Activated CD4-positive, alpha-beta memory T cell treated with anti-CD3 and anti-CD28 coated beads for 36 hours (primary cell): Measurements from ENCODE around the gene MRPL42. TPM values are rescaled to one million over a fixed set of nuclear protein-coding genes. Genes with fewer than 3 reads are reported as not detected.

Experiments used
- CTCF ChIA-PET: fragments of 350-600 bp; sonication (Branson Sonifier 250); formaldehyde crosslinking; loops from one replicate; lab custom pipeline; 2021; ENCODE audit warnings: antibody characterized with exemption, inconsistent platforms; lab: Charles Lee
- POLR2A ChIA-PET: fragments of 350-600 bp; sonication (Branson Sonifier 250); formaldehyde crosslinking; loops from one replicate; lab custom pipeline; 2021; ENCODE audit warnings: antibody characterized with exemption; lab: Charles Lee
- DNase-seq: peaks from one replicate; pipeline ENCODE4 v3.0.0-alpha.2; 2020
- H3K27ac Mint-ChIP-seq: one replicate; pipeline ENCODE4 v1.8.0; 2021; ENCODE audit warnings: mixed read lengths
- H3K27me3 Mint-ChIP-seq: one replicate; pipeline ENCODE4 v1.8.0; 2021; ENCODE audit warnings: mixed read lengths
- H3K36me3 Mint-ChIP-seq: one replicate; pipeline ENCODE4 v1.8.0; 2021; ENCODE audit warnings: mixed read lengths
- H3K4me1 Mint-ChIP-seq: one replicate; pipeline ENCODE4 v1.8.0; 2021; ENCODE audit warnings: low read depth, mixed read lengths
- H3K4me3 Mint-ChIP-seq: one replicate; pipeline ENCODE4 v1.8.0; 2021; ENCODE audit warnings: mild to moderate bottlenecking, mixed read lengths
- H3K9me3 Mint-ChIP-seq: one replicate; pipeline ENCODE4 v1.8.0; 2021; ENCODE audit warnings: mixed read lengths
- intact Hi-C: fragments of 100-400 bp; cut with micrococcal nuclease; formaldehyde crosslinking; loops from one replicate; pipeline ENCODE4 v1.15.1; 2023
- total RNA-seq, 2 experiments: library from RNA; stranded (reverse); gene quantifications; one replicate each; pipeline ENCODE4 v1.2.3, GENCODE V29; 2021

MRPL42 gene
- total RNA-seq, 2 experiments from 2014 or later, result 65.0 to 67.6 TPM

DNA sequence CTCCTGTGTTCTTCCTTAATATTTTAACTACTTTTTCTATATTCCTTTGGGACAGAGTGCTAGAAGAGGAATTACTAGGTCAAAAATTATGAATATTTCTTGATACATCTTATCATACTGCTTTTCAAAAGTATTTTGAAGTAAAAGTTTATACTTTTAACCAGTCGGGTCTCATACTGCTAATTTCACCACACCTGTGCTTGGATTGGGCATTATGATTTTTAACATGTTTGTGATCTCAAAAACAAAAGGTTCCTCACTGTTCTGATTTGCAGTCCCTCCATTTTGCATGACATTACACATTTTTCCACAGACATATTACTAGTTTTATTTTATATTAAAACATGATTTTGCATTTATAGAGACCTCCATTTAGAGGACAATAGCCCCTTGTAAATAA lies 32.9 kb downstream of the MRPL42 start:
- POLR2A ChIA-PET, result no interaction called here
- Mint-ChIP-seq H3K4me1 (peaks cover 13% of the 10 kb centered on the region), H3K27ac (no peak overlapping the region), H3K36me3 (no peaks in the 10 kb centered on the region), H3K9me3 (no peaks in the 10 kb centered on the region), H3K4me3 (no peak overlapping the region), H3K27me3 (no peaks in the 10 kb centered on the region)
- CTCF ChIA-PET, result interaction anchor here (0.6 kb wide), 1 partner anchor 602 kb away, joined by 3 read pairs; no protein-coding TSS in a partner anchor
- no peak for DNase-seq
- intact Hi-C loops, result loop anchor here (5.0 kb wide), 1 partner anchor 267 kb away; no protein-coding TSS in a partner anchor

GRCh38 chr12:93500667-93501066 lies 33.4 kb downstream of the MRPL42 start:
- no peaks in the 10 kb centered on the region for H3K9me3 Mint-ChIP-seq
- POLR2A ChIA-PET, result no interaction called here
- no peak for DNase-seq
- no peak overlapping the region for H3K27ac Mint-ChIP-seq
- H3K4me1 Mint-ChIP-seq, result peaks cover 13% of the 10 kb centered on the region
- no peaks in the 10 kb centered on the region for H3K27me3 Mint-ChIP-seq
- H3K36me3 Mint-ChIP-seq, result no peaks in the 10 kb centered on the region
- CTCF ChIA-PET, result interaction anchor here (0.6 kb wide), 1 partner anchor 601 kb away, joined by 3 read pairs; no protein-coding TSS in a partner anchor
- intact Hi-C loops, result loop anchor here (5.0 kb wide), 1 partner anchor 267 kb away; no protein-coding TSS in a partner anchor
- no peak overlapping the region for H3K4me3 Mint-ChIP-seq

GRCh38 chr12:93502802-93503623 lies 35.7 kb downstream of the MRPL42 start:
- H3K4me3 Mint-ChIP-seq, result no peak overlapping the region
- CTCF ChIA-PET, result interaction anchor here (0.5 to 8.1 kb wide), 50 partner anchors 9 to 1166 kb away, joined by 3 to 304 read pairs (median 4); partner anchors contain the start of gene MRPL42
- no peaks in the 10 kb centered on the region for H3K27me3 Mint-ChIP-seq
- H3K27ac Mint-ChIP-seq, result no peak overlapping the region
- H3K9me3 Mint-ChIP-seq, result no peaks in the 10 kb centered on the region
- H3K4me1 Mint-ChIP-seq, result peaks cover 10% of the 10 kb centered on the region
- DNase-seq, result peak; percentile 64
- intact Hi-C loops, result loop anchor here (2.0 to 5.0 kb wide), 5 partner anchors 66 to 600 kb away; no protein-coding TSS in a partner anchor
- POLR2A ChIA-PET, result interaction anchor here (0.9 kb wide), 1 partner anchor 600 kb away, joined by 3 read pairs; no protein-coding TSS in a partner anchor
- H3K36me3 Mint-ChIP-seq, result no peaks in the 10 kb centered on the region

DNA sequence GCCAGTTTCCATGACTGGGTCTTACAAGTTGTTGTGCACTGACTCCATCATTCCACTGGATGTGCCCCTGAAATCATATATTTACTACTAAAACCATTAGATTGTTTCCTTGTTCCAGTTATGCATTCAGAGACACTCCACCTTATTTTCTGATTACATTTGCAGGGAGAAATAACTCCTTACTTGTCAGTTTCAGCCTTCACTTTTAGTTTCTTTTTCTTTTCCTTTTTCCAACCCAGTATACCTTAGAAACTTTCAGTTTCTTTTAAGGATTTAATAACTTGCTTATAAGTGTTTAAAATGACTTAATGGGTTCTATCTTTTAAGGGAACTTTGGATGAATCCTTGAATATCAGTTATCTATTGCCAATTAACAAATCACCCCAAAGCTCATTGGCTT lies 39.9 kb downstream of the MRPL42 start:
- intact Hi-C loops, result no loop called here
- no peak for DNase-seq
- H3K9me3 Mint-ChIP-seq, result no peaks in the 10 kb centered on the region
- CTCF ChIA-PET, result interaction anchor here (8.1 kb wide), 1 partner anchor 595 kb away, joined by 304 read pairs; no protein-coding TSS in a partner anchor
- H3K27ac Mint-ChIP-seq, result no peak overlapping the region
- peaks cover 10% of the 10 kb centered on the region for H3K4me1 Mint-ChIP-seq
- POLR2A ChIA-PET, result no interaction called here
- peaks cover 3% of the 10 kb centered on the region for H3K36me3 Mint-ChIP-seq
- no peaks in the 10 kb centered on the region for H3K27me3 Mint-ChIP-seq
- H3K4me3 Mint-ChIP-seq, result no peak overlapping the region

- intact Hi-C loops, result no loop called here
- Mint-ChIP-seq H3K9me3 (no peaks in the 10 kb centered on the region), H3K27me3 (no peaks in the 10 kb centered on the region), H3K4me1 (peaks cover 10% of the 10 kb centered on the region), H3K27ac (no peak overlapping the region), H3K4me3 (no peak overlapping the region), H3K36me3 (peaks cover 3% of the 10 kb centered on the region)
- ChIA-PET POLR2A (no interaction called here), CTCF (interaction anchor here (8.1 kb wide), 1 partner anchor 593 kb away, joined by 304 read pairs; no protein-coding TSS in a partner anchor)
- DNase-seq, result no peak
Measured at GRCh38 chr12:93509506-93509905, 42.2 kb downstream of the MRPL42 start.

- Mint-ChIP-seq H3K9me3 (no peaks in the 10 kb centered on the region), H3K4me3 (no peak overlapping the region), H3K27ac (no peak overlapping the region), H3K27me3 (no peaks in the 10 kb centered on the region), H3K4me1 (no peaks in the 10 kb centered on the region), H3K36me3 (peaks cover 2% of the 10 kb centered on the region)
- no peak for DNase-seq
- ChIA-PET POLR2A (interaction anchor here (0.6 kb wide), 1 partner anchor 262 kb away, joined by 3 read pairs; no protein-coding TSS in a partner anchor), CTCF (interaction anchor here (1.5 to 3.5 kb wide), 3 partner anchors 12 to 587 kb away, joined by 4 to 19 read pairs (median 5); no protein-coding TSS in a partner anchor)
- intact Hi-C loops, result no loop called here
Measured at GRCh38 chr12:93514853-93515252, 47.5 kb downstream of the MRPL42 start.

- Mint-ChIP-seq H3K9me3 (no peaks in the 10 kb centered on the region), H3K4me3 (no peak overlapping the region), H3K4me1 (no peaks in the 10 kb centered on the region), H3K36me3 (no peaks in the 10 kb centered on the region), H3K27ac (no peak overlapping the region), H3K27me3 (no peaks in the 10 kb centered on the region)
- intact Hi-C loops, result no loop called here
- no peak for DNase-seq
- CTCF ChIA-PET, result interaction anchor here (0.6 to 1.4 kb wide), 4 partner anchors 16 to 584 kb away, joined by 3 to 5 read pairs (median 4); no protein-coding TSS in a partner anchor
- POLR2A ChIA-PET, result no interaction called here
Measured at GRCh38 chr12:93518725-93519124, 51.4 kb downstream of the MRPL42 start.

DNA sequence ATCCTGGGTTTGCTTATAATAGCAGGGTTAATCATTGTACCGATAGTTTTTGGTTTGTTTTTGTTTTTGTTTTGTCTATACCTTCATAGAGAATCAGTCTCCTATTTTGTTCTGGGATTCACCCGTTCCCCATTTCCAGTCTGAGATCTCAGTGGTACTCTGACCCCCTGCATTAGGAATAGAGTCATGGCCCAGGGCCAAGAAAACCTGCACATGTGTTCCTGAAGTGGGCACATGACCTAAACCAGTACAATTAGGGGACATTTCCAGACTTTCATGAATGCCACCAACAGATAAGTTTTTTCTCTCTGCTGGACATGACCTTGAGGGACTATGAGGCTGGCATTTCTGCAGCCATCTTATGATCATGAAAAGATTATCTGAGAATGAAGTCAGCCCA lies 52.5 kb downstream of the MRPL42 start:
- Mint-ChIP-seq H3K4me3 (no peak overlapping the region), H3K27me3 (peaks cover 3% of the 10 kb centered on the region), H3K27ac (no peak overlapping the region), H3K9me3 (no peaks in the 10 kb centered on the region), H3K4me1 (no peaks in the 10 kb centered on the region), H3K36me3 (no peaks in the 10 kb centered on the region)
- POLR2A ChIA-PET, result no interaction called here
- CTCF ChIA-PET, result interaction anchor here (1.4 kb wide), 1 partner anchor 582 kb away, joined by 3 read pairs; no protein-coding TSS in a partner anchor
- no peak for DNase-seq
- intact Hi-C loops, result no loop called here

DNA sequence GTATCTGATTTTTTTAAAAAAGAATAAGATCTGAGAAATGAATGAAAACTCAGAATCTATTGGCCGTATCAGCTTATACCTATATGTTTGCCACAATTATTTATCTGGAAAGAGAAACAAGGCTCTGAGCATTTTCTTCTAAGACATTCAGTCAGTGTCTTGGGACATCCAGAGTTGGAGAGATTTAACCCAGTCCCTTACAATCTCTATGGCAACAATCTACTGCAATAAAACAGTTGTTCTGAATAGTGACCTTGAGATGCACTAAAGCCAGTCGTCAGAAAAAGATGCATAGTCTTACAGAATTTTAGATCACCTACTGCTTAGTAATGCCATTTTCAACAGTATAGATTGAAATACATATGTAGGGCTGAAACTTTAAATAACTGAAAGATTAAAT lies 53.1 kb downstream of the MRPL42 start:
- POLR2A ChIA-PET, result no interaction called here
- intact Hi-C loops, result no loop called here
- CTCF ChIA-PET, result no interaction called here
- Mint-ChIP-seq H3K4me1 (no peaks in the 10 kb centered on the region), H3K27ac (no peak overlapping the region), H3K36me3 (no peaks in the 10 kb centered on the region), H3K27me3 (peaks cover 3% of the 10 kb centered on the region), H3K9me3 (no peaks in the 10 kb centered on the region), H3K4me3 (no peak overlapping the region)
- DNase-seq, result no peak

DNA sequence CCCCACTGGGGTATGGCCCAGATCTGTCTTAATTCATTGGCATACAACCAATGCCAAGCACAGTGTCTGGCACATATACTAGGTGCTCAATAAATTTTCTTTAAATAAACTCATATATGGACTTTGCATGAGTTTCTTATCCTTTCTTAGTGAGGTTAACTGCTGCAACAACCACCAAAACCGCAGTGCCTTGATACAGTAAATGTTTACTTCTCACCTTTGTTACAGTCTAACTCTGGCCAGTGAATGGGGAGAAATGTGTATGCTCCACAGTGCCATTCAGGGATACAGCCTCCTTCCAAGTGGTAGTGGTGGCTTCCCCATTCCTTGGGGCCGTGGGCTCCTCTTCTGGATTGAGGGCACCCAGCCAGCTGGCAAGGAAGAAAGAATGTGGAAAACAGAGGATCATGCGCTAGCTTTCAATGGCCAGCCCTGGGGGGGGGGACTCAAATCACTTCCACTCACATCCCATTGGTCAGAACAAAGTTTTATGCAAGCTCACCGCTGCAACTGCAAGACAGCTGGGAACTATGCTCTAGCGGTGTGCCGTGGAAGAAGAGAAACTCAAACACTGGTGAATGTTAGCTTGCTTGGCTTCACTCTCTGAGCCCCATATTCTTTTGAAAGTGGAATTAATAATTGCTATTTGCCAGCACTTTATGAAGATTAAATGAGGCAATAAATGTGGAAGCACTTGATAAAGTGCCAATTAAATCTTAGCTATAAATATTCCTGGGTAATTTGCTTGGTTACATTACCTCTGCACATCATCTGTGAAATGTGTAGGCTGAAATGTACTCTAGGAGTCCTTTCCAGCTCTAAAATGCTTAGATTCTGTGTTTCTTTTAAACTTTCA lies 54.1 kb downstream of the MRPL42 start:
- no peak overlapping the region for H3K4me3 Mint-ChIP-seq
- no peaks in the 10 kb centered on the region for H3K36me3 Mint-ChIP-seq
- ChIA-PET CTCF (interaction anchor here (0.6 to 1.8 kb wide), 4 partner anchors 19 to 581 kb away, joined by 3 to 6 read pairs (median 4); no protein-coding TSS in a partner anchor), POLR2A (no interaction called here)
- H3K9me3 Mint-ChIP-seq, result no peaks in the 10 kb centered on the region
- DNase-seq, result no peak
- no peaks in the 10 kb centered on the region for H3K4me1 Mint-ChIP-seq
- peaks cover 3% of the 10 kb centered on the region for H3K27me3 Mint-ChIP-seq
- intact Hi-C loops, result no loop called here
- H3K27ac Mint-ChIP-seq, result no peak overlapping the region

DNA sequence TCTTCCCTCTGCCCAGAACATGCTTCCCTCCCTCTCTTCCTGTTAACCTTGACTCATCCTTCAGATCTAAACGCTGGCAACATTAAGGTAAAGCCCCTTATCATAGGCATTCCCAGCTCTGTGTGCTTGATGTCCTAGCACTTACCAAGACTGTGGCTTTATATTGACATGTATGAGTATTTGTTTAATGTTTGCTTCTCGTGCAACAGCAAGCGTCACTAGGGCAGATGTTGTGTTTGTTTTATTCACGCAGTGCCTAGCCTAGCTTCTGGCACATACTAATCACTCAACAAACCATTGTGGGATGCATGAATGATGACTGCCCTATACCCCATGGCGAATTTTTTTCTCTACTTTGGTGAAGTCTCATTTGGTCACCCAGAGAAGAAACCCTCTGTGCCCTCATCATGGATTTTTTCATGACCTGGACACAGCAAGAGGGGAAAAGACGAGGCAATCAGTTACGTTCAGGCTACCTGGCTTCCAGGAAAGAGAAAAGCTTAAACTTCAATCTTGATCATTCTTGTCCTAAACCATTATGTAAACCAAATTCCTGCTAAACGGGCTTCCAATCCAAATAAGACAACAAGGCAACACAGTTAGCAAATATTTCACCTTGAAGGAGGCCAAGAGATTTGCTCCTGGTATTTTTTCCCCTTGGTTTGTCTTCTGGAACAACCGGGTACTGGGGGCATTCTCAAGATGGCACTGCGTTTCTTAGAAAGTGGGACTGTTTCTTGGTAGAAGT lies 57.2 kb downstream of the MRPL42 start:
- Mint-ChIP-seq H3K36me3 (no peaks in the 10 kb centered on the region), H3K4me1 (no peaks in the 10 kb centered on the region), H3K9me3 (no peaks in the 10 kb centered on the region), H3K4me3 (no peak overlapping the region), H3K27me3 (peaks cover 3% of the 10 kb centered on the region), H3K27ac (no peak overlapping the region)
- ChIA-PET CTCF (no interaction called here), POLR2A (no interaction called here)
- no peak for DNase-seq
- intact Hi-C loops, result no loop called here
